Adipocyte (in vitro differentiated cells): ENCODE data around the gene CACNA1I.
A peak's percentile ranks its signal among the peaks of the same experiment; 100 is the strongest.

Experiments used
- DNase-seq: peaks from one replicate; pipeline ENCODE4 v3.0.0-alpha.2; 2015; ENCODE audit warnings: low read depth
- H3K27me3 ChIP-seq: replicated peaks from 2 replicates; pipeline ENCODE4 v1.7.0; 2013; ENCODE audit warnings: mild to moderate bottlenecking, low read length, moderate library complexity; ENCODE audit not compliant: control insufficient read depth, insufficient read depth
- H3K36me3 ChIP-seq: 2 replicates; pipeline ENCODE4 v1.7.0; 2013; ENCODE audit warnings: low read length, mild to moderate bottlenecking, moderate library complexity; ENCODE audit not compliant: control insufficient read depth, insufficient read depth, severe bottlenecking
- H3K4me1 ChIP-seq: 2 replicates; pipeline ENCODE4 v1.7.0; 2013; ENCODE audit warnings: mild to moderate bottlenecking, low read length, moderate library complexity; ENCODE audit not compliant: control insufficient read depth, insufficient read depth
- H3K4me3 ChIP-seq: 2 replicates; pipeline ENCODE4 v1.7.0; 2013; ENCODE audit warnings: mild to moderate bottlenecking, low read length, moderate library complexity
- H3K9ac ChIP-seq: 2 replicates; pipeline ENCODE4 v1.7.0; 2013; ENCODE audit warnings: mild to moderate bottlenecking, low read length, moderate library complexity
- H3K9me3 ChIP-seq: 2 replicates; pipeline ENCODE4 v1.7.0; 2013; ENCODE audit warnings: mild to moderate bottlenecking, low read length, moderate library complexity; ENCODE audit not compliant: control insufficient read depth

CACNA1I gene

GRCh38 chr22:39620924-39621690 is 50.6 kb downstream of the CACNA1I start:
- Histone ChIP-seq H3K9ac (no peak overlapping the region), H3K9me3 (no peaks in the 10 kb centered on the region), H3K27me3 (peaks cover 49% of the 10 kb centered on the region), H3K36me3 (no peaks in the 10 kb centered on the region), H3K4me3 (no peak overlapping the region), H3K4me1 (no peaks in the 10 kb centered on the region)
- no peak for DNase-seq

- no peaks in the 10 kb centered on the region for H3K9me3 ChIP-seq
- no peaks in the 10 kb centered on the region for H3K36me3 ChIP-seq
- no peak for DNase-seq
- no peak overlapping the region for H3K4me3 ChIP-seq
- no peak overlapping the region for H3K9ac ChIP-seq
- H3K27me3 ChIP-seq, result peaks cover 52% of the 10 kb centered on the region
- no peaks in the 10 kb centered on the region for H3K4me1 ChIP-seq
Observed at GRCh38 chr22:39621826-39622225, 51.3 kb downstream of the CACNA1I start.

- Histone ChIP-seq H3K27me3 (peaks cover 54% of the 10 kb centered on the region), H3K4me3 (no peak overlapping the region), H3K36me3 (no peaks in the 10 kb centered on the region), H3K9ac (no peak overlapping the region), H3K9me3 (no peaks in the 10 kb centered on the region), H3K4me1 (no peaks in the 10 kb centered on the region)
- peak; percentile 46 for DNase-seq
Observed at GRCh38 chr22:39622881-39623367, 52.4 kb downstream of the CACNA1I start.

GRCh38 chr22:39623603-39624500 is 53.3 kb downstream of the CACNA1I start:
- no peak for DNase-seq
- Histone ChIP-seq H3K4me3 (no peak overlapping the region), H3K27me3 (peaks cover 54% of the 10 kb centered on the region), H3K9ac (no peak overlapping the region), H3K36me3 (no peaks in the 10 kb centered on the region), H3K9me3 (no peaks in the 10 kb centered on the region), H3K4me1 (no peaks in the 10 kb centered on the region)

- Histone ChIP-seq H3K4me1 (no peaks in the 10 kb centered on the region), H3K9me3 (no peaks in the 10 kb centered on the region), H3K36me3 (no peaks in the 10 kb centered on the region), H3K4me3 (no peak overlapping the region), H3K27me3 (peaks cover 53% of the 10 kb centered on the region), H3K9ac (no peak overlapping the region)
- DNase-seq, result peak; percentile 6
Observed at GRCh38 chr22:39624501-39624821, 53.9 kb downstream of the CACNA1I start.

- Histone ChIP-seq H3K27me3 (peaks cover 59% of the 10 kb centered on the region), H3K9me3 (no peaks in the 10 kb centered on the region), H3K4me1 (no peaks in the 10 kb centered on the region), H3K36me3 (no peaks in the 10 kb centered on the region), H3K9ac (no peak overlapping the region), H3K4me3 (no peak overlapping the region)
- DNase-seq, result no peak
Observed at GRCh38 chr22:39625569-39626537, 55.3 kb downstream of the CACNA1I start.

GRCh38 chr22:39627208-39627607 is 56.7 kb downstream of the CACNA1I start:
- Histone ChIP-seq H3K4me1 (no peaks in the 10 kb centered on the region), H3K9me3 (no peaks in the 10 kb centered on the region), H3K9ac (no peak overlapping the region), H3K4me3 (no peak overlapping the region), H3K27me3 (peaks cover 70% of the 10 kb centered on the region), H3K36me3 (no peaks in the 10 kb centered on the region)
- no peak for DNase-seq

GRCh38 chr22:39627865-39628562 is 57.5 kb downstream of the CACNA1I start:
- no peaks in the 10 kb centered on the region for H3K36me3 ChIP-seq
- H3K4me3 ChIP-seq, result no peak overlapping the region
- H3K9ac ChIP-seq, result no peak overlapping the region
- H3K27me3 ChIP-seq, result peaks cover 74% of the 10 kb centered on the region
- no peaks in the 10 kb centered on the region for H3K4me1 ChIP-seq
- DNase-seq, result no peak
- no peaks in the 10 kb centered on the region for H3K9me3 ChIP-seq

- no peaks in the 10 kb centered on the region for H3K4me1 ChIP-seq
- H3K9ac ChIP-seq, result no peak overlapping the region
- peaks cover 74% of the 10 kb centered on the region for H3K27me3 ChIP-seq
- no peak overlapping the region for H3K4me3 ChIP-seq
- no peak for DNase-seq
- no peaks in the 10 kb centered on the region for H3K9me3 ChIP-seq
- H3K36me3 ChIP-seq, result no peaks in the 10 kb centered on the region
Observed at GRCh38 chr22:39628563-39629080, 58.1 kb downstream of the CACNA1I start.

- Histone ChIP-seq H3K9me3 (peaks cover 3% of the 10 kb centered on the region), H3K4me3 (no peak overlapping the region), H3K36me3 (no peaks in the 10 kb centered on the region), H3K4me1 (peaks cover 2% of the 10 kb centered on the region), H3K9ac (no peak overlapping the region), H3K27me3 (peaks cover 68% of the 10 kb centered on the region)
- no peak for DNase-seq
Observed at GRCh38 chr22:39629851-39630250, 59.3 kb downstream of the CACNA1I start.
